HG03280 (cell line): Measurements from ENCODE around the gene PARN.
"Not testable (repeated sequence)": the region's sequence is repeated elsewhere in the genome, so short reads cannot be mapped to it uniquely, and the experiment has no call there.

Experiments used
- ATAC-seq: cut with Tn5 transposase; IDR thresholded peaks from one replicate; pipeline ENCODE4 v1.9.1; 2021; ENCODE audit warnings: mild to moderate bottlenecking, moderate library complexity; ENCODE audit not compliant: unreplicated experiment

PARN gene

DNA sequence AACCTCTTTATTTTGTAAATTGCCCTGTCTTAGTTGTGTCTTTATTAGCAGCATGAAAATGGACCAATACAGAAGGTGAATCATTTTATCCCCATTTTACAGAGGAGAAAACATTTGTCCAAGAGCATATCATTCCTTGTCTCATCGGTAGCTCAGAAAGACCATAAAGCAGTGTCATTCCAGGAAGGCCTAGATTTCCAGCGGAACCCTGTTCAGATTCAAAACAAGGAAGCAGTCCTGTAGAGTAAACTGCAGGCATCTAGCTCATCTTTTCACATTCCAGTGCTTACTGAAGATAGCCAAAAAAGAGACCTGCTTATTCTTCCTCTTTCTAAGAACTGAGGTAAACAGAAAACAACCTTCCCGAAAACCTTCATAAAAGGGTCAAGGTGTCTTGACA is 54.0 kb downstream of the PARN start:
- no peak for ATAC-seq

DNA sequence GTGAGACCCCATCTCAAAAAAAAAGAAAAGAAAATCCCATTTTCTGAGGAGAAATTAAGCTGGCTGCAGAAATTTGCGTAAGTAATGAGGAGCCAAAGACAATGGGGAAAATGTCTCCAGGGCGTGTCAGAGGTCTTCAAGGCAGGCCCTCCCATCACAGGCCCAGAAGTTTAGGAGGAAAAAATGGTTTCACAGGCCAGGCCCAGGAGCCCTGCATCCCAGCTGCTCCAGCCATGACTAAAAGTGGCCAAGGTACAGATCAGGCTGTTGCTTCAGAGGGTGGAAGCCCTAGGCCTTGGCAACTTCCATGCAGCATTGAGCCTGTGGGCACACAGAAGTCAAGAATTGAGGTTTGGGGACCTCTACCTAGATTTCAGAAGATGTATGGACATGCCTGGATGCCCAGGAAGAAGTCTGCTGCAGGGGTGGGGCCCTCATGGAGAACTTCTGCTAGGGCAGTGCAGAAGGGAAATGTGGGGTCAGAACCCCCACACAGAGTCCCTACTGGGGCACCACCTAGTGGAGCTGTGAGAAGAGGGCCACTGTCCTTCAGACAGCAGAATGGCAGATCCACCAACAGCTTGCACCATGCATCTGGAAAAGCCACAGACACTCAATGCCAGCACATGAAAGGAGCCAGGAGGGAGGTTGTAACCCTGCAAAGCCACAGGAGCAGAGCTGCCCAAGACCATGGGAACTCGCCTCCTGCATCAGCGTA is 55.2 kb downstream of the PARN start:
- not testable (repeated sequence) for ATAC-seq

DNA sequence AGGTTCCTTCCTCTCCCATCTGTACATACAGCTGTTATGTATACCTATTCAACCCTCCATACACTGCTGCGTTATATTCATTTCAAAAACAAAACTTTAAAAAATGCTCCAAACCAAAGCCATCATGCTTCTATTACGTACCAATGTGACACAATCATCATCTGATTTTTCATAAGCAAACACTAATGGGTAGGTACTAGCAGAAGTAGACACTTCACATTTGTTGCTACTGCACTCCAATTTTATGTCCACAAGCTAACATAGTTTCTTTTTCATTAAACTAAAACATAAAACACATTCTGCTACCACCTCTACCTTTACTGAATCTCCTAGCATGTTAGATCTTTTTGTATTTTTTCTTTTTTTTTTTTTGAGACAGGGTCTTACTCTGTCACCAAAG is 57.5 kb downstream of the PARN start:
- ATAC-seq: no peak

DNA sequence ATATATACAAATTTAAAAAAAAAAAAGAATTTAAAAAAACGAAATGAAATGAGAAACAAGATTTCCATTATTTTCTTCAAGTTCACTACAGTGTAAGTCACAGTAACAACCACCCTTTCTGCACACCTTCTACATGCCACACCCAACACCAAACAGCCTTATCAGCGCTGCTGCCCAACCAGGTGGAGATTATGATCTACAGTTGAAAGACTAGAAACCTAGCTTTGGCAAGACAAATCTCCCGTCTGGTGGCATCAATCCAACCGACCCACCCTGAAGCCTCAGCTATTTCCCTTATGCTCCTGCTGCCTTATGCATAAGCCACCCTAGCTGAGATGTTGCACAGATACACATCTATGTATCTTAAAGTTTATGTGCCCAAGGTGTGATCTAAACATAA is 60.8 kb downstream of the PARN start:
- ATAC-seq: no peak

DNA sequence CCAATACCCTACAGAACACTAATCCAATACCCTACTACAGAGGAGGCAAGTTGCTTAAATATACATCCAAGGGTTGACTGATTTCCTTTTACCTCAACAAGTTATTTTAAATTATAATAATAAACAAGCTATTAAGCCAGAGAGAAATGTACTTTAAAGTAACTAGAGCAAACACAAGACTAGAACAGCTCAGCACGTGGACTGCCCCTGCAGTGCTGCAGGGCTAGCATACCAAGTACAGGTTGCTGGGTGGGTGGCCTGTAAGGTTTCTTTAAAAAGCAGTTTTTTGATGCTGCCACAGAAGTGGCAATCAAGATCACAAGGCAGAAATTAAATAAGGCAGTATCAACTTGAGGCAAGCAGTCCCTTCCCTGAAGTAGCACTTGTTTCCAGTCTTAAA is 63.5 kb downstream of the PARN start:
- no peak for ATAC-seq

DNA sequence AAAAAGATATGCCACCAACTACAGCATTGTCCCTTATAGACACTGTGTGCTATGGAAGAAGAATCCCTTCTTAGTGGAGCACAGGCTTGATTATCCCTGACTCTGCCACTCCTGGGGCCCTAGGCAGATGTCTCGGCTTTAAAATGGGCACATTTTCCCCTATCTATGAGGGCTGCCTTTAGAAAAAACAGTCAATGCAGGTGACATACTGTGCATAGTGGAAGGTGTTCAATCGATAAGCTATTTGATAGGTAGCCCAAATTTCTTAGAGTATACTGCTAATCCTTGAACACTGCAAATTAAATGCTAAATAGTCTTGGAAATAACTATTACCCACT is 64.4 kb downstream of the PARN start:
- no peak for ATAC-seq

DNA sequence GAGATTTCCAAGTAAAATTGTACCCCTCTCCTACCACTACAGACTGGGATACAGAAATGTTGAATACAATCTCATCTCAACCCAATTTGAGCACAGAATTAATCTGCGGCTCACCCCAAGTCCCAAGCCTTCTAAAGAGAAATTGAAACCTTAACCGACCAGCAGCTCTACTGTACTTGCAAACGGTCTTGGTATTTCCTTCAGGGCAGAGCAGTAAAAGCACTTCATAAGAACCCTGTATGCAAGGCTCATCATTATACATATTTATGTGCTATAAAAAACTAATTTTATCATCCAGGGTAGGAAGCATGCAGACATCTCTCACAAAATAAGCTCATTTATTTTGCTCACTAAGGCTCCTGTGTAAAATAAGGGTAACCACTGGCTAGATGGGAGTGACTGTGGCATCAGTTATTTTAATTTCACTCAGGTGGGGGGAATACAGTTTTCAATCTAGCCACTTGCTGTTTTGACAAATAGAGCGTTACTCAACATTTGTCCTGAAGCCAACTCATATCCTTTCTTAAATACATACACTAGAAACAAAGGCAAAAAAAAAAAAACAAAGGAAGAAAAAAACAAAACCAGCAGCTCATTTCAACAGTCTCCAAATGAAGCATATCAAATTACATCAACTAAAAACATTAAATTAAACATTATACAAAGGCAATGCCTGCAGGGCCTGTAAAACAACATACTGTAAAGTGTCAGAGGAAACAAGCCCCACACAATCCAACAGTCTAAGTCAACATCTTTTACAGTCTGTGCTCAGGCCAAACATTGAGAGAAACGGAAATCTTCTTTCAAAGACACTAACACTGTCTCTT is 65.0 kb downstream of the PARN start:
- ATAC-seq: no peak

DNA sequence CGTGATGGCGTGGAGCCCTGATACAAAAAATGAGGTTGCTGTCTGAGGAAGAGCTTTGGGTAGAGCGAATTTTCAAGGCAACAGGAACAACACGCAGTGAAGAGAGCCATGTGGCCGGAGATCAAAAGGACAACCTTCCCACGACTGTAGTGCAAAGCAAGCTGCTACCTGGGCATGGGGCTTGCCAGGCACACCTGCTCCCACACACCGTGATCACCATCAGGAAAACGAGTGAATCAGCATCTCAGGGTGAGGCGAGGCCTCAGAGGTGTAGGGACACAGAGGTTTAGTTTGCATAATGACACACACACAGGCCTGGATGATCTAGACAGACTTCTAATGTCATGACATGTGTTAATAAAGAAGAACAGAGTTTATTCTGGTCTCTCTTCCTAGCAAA is 65.7 kb downstream of the PARN start:
- no peak for ATAC-seq

DNA sequence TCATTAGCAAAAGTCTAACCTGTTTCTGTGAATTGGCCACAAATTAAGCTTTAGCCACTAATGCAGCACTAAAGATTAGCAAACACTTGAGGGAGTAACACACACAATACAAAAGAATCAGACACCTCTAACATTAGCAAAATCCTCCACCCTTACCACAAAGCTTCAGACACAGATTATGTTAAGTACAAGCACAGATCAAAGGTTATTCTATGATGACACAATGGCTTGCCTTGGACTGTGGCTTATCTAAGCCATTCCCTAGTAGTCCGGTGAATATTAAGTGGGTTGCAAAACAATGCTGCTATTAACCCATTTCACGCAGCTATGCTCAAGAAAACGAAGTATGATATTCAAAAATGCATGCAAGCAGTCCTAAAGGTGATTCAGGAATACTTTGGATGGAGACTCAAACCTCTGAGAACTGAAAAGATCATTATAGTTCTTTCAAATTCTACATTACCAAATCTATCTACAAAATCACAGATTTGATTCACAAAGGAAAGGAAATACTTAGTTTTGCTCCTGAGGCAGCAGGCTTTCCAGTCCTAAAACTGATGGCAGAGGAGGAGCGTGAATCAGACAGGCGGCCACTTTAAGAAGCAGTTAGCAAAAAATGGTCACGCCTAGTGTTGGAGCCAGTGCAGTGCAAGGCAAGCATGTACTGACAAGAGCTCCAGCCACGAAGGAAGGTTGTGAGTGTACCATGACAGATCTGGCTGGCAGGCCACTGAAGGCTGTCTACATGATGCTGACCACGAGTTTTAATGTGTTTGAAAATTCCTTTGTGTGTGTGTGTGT is 67.2 kb downstream of the PARN start:
- ATAC-seq: no peak

DNA sequence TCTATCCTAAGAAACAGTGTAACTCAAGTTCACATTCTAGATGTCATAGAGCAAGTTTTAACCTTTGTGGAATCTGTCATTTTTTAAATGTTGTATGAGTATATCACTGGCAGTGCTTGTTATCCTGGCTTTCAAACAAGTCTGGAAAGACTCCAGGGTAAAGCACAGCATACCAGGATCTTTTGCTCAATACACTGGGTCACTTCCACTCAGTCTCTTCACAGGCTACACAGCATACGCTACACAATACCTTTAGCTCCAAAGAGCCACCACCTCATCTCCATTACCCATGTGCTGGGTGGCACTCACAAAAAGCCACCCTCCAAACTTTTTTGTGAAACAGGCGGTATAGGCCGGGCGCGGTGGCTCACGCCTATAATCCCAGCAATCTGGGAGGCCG is 69.5 kb downstream of the PARN start:
- ATAC-seq: no peak

DNA sequence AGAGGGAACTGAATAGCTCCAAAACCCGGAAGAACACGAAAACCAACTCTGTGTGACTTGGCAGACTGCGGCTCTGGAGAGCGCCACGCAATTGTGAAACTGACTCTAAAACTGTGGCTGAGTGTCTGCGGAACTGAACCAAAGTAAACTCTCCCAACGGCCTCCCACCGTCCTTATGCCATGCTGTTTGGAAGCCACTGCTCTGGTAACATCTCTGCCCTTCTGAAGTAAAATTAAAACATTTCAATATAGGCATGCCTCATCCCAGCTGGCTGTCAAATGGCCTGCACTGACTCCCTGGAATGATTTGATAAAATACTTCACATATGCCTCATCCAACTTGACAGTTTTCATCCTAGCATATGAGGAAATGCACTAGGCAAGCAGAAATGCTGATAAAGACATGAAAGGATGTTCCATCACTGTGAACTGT is 70.2 kb downstream of the PARN start:
- ATAC-seq: no peak

DNA sequence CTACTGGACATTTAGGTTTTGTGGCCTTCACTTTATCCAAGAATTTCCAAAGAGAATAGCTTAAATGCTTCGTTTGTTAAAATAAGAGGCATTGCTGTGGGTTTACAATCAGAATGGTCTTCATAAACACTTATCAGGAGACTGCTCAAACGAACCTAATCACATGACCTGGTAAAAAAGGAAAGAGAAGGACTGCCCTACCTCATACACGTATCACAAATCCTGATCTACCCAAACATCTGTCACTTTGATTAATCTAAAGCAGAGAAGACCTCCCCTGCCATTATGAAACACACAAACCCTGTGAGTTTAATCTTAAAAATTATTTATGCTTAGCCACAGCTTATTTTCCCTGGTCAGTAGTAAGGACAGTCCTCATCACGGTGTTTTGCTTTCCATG is 76.6 kb downstream of the PARN start:
- no peak for ATAC-seq

DNA sequence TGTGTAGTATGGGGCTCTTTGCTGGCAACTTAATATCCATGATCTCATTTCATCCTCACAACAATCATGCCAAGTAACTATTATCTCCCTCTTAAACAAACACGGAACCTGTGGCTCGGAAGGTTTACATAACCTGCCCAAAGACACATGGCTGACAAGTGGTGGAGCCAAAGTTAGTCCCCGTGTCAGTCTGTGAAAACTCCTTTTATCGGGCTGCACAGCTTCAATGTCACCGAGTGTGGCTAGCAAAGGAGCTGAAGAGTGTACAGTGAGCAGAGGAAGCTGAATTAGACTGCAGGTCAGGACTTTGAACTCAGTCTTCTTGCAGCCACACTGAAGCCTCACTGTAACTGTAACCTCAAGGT is 80.3 kb downstream of the PARN start:
- no peak for ATAC-seq

DNA sequence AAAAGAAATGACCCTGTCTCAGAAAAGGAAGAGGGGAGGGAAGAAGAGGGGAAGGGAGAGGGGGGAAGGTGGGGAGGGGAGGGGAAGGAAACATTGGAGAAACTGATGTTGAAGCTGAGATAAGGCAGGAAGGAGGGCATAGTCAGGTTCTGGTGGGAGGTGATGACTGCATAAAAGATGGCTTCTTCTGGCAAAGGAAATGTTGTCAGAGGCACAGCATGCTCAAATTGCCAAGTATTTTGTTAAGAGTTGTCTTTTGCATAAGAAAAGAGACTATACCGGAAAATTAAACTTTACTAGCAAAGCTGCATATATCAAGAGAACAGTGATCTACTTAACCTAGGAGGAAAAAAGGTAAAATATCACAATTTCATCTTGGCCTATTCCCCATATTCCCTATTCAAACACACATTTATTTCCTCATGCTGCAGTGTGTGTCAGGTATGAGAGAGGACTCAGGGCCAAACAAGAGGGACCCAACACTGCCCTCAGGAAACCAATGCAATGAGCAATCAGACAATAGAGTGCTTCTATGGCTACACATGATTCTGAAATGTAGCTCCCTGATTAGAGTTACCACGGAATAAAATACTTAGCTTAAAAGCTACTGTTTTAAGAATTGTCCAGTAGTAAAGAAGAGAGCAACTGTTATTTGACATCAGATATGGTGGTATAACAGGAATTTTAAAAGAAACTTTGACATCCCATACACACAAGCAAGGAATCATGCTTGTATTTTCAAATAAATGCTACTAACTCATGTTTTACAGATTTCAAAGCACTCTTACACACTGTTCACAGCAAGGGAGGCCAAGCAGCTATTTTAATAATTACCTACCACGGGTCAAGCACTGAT is 80.9 kb downstream of the PARN start:
- no peak for ATAC-seq

DNA sequence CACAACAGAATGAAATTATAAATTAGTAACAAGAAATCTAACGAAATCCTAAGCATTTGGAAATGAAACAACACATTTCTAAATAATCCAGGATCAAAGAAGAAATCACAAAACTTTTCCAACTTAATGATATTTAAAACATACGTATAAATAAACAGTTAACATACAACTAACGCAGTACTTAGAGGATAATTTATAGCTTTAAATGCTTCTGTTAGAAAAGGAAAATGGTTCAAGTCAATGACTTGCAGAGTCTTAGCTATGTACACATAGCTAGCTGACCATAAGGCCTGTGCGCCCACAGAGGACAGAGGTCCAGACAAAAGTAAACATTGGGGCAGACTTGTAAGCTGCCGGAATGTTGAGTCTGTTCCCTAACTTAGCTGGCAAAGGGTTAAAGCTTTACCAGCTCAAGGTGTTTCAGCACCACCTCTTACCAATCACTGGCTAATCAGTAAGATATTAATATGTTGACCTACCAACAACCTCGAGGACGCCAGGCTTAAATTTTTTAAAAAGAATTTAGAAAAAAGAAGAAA is 84.6 kb downstream of the PARN start:
- ATAC-seq: no peak

DNA sequence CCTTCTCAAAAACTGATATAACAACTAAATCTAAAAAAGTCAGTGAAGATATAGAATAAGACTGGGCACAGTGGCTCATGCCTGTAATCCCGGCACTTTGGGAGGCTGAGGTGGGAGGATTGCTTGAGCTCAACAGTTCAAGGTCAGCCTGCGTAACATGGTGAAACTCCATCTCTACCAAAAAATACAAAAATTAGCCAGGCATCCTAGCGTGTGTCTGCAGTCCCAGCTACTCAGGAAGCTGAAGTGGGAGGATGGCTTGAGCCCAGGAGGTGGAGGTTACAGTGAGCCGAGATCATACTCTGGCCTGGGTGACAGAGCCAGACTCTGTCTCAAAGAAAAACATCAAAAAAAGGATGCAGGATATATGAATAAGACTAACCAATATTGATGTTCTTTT is 85.2 kb downstream of the PARN start:
- ATAC-seq: not testable (repeated sequence)

DNA sequence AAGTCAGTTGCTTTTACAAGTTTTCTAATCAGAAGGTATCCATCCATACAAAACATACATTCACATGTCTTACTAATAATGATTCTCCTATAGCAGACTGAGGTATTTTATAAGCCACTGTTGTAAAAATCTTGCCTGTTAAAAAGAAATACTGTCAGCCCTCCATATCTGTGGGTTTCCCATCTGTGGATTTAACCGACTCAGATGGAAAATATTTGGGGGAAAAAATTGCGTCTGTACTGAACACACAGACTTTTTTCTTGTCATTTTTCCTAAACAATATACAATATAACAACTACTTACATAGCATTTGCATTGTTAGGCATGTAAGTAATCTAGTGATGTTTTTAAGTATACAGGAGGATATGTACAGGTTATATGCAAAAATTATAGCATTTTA is 90.4 kb downstream of the PARN start:
- ATAC-seq: no peak

DNA sequence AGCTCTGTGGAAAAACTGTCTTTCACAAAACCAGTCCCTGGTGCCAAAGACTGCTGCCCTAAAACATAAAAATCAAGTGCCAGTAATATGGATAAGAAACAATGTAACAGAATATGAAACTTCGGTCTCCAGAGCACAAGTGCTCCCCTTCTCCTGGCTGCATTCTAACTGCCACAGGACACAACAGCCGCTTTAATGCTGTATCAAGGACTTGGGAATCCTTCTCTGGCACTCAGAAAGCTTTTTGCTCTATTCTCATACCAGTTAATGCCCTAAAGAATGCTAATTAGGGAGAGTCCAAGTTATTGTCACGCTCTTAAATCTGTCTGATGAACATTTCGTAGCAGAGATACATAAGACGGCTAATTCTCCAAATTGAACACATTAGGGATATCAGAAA is 90.9 kb downstream of the PARN start:
- ATAC-seq: no peak

DNA sequence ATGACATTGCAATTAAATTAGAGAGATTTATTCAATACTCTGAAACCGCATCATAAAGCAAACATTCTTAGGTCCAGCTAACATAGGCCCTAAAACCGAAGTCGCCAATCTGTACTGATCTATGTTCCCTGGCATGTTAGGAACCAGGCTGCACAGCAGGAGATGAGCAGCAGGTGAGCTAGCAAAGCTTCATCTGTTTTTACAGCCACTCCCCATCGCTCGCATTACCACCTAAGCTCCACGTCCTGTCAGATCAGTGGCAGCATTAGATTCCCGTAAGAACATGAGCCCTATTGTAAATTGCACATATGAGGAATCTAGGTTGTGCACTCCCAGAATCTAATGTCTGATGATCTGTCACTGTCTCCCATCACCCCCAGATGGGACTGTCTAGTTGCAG is 91.5 kb downstream of the PARN start:
- ATAC-seq: no peak

DNA sequence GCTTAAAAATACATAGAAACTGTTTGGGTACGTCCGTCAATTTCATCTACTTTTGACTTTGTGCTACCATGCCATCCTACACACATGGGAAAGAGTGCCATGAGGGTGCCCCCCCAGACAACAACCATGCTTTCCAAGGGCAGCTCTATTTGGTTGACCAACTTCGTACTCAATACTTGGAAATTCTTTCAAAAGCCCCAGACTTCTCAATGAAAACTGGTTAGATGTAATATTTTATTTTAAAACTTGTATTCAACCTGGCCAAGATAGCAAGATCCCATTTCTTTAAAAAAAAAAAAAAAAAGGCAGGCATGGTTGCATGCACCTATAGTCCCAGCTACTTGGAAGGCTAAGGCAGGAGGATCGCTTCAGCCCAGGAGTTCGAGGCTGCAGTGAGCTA is 98.4 kb downstream of the PARN start:
- no peak for ATAC-seq

DNA sequence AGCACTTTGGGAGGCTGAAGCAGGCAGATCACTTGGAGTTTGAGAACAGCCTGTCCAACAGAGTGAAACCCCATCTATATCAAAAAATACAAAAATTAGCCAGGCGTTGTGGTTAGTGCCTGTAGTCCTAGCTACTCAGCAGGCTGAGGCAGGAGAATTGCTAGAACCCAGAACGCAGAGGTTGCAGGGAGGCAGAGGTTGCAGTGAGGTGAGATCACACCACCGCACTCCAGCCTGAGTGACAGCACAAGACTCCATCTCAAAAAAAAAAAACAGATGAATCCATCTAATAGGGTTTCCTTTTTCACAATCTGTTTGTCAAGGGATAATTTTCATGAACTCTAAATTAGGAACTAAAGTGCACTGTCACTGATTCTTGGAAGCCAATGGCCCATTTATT is 99.0 kb downstream of the PARN start:
- ATAC-seq: no peak
